Panc1 (cell line): ENCODE measurements around the gene ATP11A.

ENCODE experiments used
- POLR2AphosphoS5 ChIP-seq: IDR thresholded peaks from 2 replicates; pipeline ENCODE4 v1.6.1; 2012; ENCODE audit warnings: mild to moderate bottlenecking, low read depth, low read length, moderate library complexity
- REST ChIP-seq, 2 experiments: IDR thresholded peaks; 2 replicates each; pipeline ENCODE4 v1.6.1; 2011 to 2012; ENCODE audit warnings: low read depth in 2 of 2, control low read depth in 1 of 2, low read length in 1 of 2, mild to moderate bottlenecking in 1 of 2, moderate library complexity in 1 of 2; ENCODE audit not compliant: insufficient read depth in 1 of 2
- SIN3A ChIP-seq: IDR thresholded peaks from 2 replicates; pipeline ENCODE4 v1.6.1; 2012; ENCODE audit warnings: low read depth, mild to moderate bottlenecking, low read length, moderate library complexity, borderline replicate concordance; ENCODE audit not compliant: insufficient read depth
- TF ChIP-seq, protein P1 (sequence below): fragments of 450-650 bp; IDR thresholded peaks from 2 replicates; pipeline ENCODE4 v1.5.1; 2017; ENCODE audit warnings: mild to moderate bottlenecking

DNA sequence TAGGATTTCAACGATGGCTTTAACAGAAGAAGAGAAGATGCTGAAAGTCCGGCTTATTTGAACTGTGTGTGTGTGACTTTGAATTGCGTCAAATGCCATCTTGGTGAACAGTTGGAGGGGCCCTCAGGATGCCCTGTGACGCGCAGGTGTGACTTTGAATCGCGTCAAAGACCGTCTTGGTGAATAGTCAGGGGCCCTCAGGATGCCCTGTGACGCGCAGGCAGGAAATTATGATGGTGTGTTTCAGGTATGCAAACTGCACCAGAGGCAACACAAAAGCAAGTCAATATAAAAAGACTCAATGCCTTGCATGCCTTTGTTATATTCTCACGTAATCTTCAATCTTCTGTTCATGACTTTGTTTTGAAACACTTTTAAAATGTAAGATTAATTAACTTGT is 29.2 kb downstream of the ATP11A start:
- TF ChIP-seq, protein P1, sequence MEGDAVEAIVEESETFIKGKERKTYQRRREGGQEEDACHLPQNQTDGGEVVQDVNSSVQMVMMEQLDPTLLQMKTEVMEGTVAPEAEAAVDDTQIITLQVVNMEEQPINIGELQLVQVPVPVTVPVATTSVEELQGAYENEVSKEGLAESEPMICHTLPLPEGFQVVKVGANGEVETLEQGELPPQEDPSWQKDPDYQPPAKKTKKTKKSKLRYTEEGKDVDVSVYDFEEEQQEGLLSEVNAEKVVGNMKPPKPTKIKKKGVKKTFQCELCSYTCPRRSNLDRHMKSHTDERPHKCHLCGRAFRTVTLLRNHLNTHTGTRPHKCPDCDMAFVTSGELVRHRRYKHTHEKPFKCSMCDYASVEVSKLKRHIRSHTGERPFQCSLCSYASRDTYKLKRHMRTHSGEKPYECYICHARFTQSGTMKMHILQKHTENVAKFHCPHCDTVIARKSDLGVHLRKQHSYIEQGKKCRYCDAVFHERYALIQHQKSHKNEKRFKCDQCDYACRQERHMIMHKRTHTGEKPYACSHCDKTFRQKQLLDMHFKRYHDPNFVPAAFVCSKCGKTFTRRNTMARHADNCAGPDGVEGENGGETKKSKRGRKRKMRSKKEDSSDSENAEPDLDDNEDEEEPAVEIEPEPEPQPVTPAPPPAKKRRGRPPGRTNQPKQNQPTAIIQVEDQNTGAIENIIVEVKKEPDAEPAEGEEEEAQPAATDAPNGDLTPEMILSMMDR: no peak
- TF ChIP-seq POLR2AphosphoS5 (no peak), REST (IDR thresholded peaks at IDR 0.05; ENCODE audit: insufficient read depth in 1 of 2, low read depth in 2 of 2, low read length in 1 of 2) (no peak), SIN3A (no peak)
